HCEC 1CT (cell line): ENCODE data around the gene ARMC9.
"Not testable (repeated sequence)": the region's sequence is repeated elsewhere in the genome, so short reads cannot be mapped to it uniquely, and the experiment has no call there.

Experiments used
- DNase-seq: peaks from one replicate; pipeline ENCODE4 v3.0.0-alpha.2; 2017

Gene ARMC9

DNA sequence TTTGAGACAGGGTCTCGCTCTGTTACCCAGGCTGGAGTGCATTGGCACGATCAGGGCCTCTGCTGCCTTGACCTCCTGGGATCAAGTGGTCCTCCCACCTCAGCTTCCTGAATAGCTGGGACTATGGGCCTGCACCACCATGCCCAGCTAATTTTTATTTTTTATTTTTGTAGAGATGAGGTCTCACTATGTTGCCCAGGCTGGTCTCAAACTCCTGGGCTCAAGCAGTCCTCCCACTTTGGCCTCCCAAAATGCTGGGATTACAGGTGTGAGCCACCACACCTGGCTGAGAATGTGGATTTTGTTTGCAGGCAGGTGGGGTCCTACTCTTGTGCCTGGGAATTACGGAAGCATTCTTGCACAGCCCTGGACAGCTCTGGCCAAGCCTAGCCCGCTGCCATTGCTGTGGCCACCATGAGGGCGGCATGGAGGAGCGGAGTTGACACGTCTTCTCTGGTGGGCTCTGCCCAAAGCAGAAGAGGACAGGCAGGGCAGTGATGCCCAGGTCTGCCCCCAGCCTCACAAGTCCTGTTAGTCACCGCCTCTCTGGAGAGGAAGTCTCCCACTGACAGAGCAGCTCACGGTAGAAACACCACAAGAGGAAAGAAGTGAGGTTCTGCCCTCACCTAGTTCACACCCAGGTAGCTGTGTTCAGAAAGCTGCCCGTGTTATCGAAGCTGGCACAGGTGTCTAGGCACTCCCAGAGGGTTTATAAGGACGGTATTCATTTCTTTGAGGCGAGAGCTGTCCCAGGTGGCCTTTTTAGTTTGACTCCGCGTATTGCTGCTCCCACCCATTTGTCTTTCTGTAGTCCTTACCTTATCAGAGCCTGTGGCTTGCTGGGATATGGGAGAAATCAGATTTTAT lies 46.2 kb downstream of the ARMC9 start:
- no peak for DNase-seq

DNA sequence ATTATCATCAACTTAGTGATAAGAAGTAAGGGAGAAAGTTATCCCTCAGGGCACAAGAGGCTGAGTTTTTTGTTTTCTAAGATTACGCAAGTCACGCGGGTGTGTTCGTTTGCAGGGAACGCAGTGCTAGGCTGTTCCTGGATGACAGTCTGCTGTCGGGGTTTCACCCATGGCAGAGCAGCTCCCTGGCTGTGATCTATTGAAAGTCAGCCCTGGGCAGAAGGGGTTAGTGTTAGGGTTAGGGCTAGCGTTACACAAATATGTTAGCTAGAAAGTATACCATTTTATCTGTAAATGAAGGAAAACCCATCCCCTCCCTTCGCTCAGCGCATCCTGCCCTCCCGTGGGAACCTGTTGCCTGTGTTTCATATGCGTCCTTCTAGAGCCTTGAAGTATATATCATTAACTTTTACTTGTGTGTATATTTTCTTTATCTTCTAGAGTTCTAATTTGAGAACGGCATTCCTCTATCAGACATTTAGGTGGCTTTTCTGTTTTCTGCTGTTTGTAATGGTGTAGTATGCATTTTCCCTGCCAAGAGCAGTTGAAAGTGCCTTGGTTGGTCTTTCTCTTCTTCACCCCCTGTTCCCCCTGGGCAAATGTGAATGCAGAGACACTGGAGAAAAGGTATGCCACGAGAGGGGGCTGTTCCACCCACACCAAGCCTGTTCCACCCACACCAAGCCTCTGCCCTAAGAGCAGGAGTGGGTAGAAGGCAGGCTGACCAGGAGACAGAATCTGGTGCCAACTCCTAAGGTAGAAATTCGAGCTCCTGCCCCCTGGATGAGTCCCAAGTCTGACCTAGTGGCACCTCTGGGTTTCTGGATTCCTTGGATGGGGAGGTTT lies 47.0 kb downstream of the ARMC9 start:
- no peak for DNase-seq

DNA sequence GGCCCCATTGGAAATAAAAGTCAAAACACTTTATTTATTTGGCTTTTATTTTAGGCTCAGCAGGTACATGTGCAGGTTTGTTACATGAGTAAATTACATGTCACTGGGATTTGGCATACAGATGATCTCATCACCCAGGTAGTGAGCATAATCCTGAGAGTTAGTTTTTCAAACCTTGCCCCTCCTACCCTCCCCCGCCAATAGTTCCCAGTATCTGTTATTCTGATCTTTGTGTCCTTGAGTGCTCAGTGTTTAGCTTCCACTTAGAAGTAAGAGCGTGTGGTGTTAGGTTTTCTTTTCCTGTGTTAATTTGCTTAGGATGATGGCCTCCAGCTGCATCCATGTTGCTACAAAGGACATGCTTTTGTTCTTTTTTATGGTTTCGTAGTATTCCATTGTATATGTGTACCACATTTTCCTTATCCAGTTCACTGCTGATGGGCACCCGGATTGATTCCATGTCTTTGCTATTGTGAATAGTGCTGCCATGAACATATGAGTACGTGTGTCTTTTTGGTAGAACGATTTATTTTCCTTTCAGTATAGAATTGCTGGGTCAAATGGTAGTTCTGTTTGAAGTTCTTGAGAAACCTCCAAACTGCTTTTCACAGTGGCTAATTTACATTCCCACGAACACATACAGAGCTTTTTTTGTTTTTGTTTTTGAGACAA lies 47.9 kb downstream of the ARMC9 start:
- DNase-seq, result no peak

DNA sequence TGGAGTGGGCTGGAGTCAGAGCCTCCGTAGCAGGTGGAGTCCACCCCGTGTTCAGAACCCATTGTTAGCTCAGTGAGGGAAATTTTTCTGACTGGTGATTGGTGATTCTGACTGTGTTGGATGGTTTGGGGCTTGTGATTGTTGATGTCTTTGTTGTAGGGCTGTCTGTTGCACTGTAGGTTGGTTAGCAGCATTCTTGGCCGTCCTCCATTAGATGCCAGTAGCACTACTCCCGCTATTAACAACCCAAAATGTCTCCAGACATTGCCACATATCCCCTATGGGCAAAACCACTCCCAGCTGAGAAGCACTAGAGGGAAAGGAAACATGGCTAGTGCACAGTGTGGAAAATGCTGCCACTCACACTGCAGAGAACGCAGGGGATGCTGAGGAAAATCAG lies 51.7 kb downstream of the ARMC9 start:
- no peak for DNase-seq

DNA sequence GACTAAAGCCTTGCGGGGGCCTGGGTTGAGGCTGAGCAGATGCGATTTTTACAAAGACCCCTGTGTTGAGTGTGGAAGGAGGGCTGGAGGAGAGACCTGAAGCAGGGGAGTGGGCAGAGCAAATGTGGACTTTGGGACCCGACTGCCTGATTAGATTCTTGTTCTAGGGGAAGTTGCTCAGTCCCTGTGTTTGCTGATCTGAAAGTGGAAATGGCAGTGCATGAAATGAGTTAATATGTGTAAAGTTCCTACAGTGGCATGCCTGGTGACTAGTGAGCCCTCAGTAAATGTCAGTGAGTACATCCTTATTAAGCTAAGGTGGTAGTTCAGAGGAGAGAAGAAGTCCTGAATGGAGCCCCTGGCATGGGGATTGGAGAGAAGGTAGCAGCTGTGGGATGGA lies 52.3 kb downstream of the ARMC9 start:
- DNase-seq, result no peak

DNA sequence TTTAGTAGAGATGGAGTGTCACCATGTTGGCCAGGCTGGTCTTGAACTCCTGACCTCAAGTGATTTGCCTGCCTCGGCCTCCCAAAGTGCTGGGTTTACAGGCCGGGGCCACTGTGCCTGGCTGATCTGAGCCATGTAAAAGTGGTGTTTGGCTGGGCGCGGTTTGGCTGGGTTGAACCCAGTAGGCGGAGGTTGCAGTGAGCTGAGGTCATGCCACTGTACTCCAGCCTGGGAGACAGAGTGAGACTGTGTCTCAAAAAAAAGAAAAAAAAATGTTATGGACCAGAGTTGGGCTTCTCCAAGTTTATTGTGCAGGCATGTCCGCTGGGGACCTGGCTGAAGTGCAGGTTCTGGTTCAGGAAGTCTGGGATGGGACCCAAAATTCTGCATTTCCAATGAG lies 54.9 kb downstream of the ARMC9 start:
- not testable (repeated sequence) for DNase-seq

DNA sequence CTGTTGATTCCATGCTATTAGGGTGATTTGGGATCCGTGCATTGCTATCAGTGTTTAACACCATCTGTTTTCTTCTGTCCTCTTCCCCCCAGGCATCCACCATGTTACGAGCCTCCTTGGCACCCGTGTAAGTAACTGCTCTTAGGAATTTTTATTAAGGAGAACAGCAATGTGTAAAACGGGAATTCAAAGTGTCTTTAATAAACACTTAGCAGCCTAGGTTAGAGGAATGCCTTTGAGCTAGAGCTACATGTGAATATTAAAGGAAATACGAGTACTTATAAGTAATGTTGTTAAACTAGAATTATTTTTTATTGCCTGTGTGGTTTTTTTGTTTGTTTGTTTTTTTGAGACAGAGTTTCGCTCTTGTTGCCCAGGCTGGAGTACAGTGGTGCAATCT lies 58.1 kb downstream of the ARMC9 start:
- no peak for DNase-seq

DNA sequence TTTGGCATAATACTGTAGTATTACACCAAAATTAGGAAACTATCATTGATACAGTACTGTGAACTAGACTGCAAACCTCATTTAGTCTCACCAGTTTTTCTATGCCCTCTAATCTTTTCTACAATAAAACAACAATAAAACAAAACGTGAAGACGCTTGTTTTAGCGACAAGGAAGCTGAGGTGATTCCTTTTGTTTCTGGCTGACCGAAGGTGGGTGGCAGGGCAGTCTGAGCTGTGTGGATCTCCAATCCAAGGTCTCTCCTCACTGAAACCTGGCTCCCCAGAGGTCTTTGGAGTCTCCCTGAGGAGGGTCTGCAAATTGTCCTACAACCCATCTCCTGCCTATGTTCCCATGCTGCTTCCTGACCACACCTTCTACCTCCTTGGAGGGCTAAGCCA lies 59.3 kb downstream of the ARMC9 start:
- DNase-seq, result no peak

DNA sequence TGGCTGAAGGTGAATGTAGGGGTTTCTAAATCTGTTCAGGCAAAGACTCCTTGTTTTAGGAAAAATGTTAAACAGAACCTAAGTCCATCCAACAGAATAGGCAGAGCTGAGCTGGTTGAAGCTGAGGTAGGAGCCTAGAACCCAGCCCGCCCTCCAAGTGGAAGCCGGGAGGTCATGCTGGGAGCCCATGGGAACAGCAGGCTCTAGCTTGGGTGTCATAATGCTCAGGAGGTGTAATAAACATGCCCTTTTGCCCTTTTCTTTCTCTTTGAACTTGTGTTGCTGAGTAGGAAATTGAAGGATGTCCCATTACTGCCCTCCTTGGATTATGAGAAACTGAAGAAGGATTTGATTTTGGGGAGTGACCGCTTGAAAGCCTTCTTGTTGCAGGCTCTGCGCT lies 60.3 kb downstream of the ARMC9 start:
- DNase-seq, result no peak

DNA sequence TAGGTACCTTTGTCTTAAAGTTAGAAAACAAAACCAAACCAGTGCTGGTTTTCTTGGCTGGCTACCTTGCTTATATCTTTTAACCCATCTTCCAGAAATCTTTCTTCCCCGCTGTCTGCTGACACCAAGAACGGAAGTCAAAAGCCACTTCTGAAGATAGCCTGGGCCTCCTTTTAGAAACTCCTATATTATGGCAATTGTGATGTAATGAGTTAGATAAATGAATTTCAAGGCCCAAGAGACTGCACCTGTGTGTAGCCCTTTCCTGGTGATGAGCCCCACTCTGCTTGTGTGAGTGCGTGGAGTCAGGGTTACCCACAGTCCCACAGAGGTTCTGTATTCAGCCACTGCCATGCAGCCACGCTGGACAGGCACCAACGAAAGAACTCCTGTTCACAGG lies 60.7 kb downstream of the ARMC9 start:
- no peak for DNase-seq

DNA sequence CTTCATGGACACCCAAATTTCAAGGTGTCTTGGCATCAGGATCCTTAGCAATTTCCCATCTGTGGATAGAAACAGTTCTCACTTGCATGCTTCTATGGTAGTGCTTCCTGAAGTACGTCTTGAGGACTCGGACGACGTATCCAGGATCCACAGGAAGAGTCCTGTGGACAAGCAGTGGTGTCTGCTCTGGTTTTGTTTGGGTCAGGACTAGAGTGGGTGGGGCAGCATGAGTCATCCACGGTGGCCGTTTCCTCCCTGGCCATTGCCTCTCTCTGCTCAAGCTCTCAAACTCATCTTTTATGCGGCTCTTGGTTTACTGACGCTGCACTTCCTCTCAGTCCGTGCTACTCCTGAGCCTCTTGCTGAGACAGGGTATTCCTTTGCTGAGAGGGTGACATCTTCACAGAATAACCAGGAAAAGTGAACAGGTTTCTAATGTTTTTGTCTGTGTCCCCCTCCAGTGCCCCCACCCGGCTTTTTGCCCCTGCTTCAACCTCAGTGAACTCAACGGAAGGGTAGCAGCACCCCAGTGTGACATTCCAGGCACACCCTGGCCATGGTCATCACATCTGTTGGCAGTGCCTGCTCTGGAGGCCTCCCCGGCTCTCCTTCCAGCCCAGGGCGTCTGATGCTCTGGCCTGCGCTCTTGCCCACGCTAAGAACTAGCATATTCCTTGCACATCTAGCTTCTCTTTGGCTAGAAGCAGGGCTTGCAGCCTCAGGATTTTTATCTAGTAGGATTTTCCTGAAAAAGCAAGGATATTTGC lies 62.2 kb downstream of the ARMC9 start:
- no peak for DNase-seq

DNA sequence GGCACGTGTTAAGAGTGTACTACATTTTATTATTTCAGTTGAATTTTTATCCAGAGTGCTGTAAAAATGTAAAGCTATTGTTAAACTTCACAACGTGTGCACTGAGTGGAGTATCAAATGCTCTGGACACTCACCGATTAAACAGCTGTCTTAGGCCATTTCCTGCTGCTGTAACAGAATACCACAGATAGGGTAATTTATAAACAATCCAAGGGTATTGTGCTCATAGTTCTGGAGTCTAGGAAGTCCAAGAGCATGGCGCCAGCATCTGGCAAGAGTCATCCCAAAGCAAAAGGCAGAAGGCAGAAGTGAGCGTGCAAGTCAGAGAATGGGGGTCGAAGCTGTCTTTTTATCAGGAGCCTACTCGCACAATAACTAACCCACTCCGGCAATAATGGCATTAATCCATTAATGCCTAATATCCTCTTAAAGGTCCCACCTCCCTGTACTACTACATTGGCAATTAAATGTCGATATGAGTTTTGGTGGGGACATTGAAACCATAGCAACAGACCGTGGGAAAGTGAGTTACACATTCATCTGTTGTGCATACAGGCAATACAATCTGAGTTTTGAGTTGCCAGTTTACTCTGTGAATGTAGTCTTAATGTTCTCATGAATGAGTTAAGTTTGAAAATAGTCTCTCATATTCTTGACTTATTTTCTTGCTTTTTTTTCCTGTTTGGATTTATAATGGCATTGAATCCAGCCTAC lies 64.8 kb downstream of the ARMC9 start:
- no peak for DNase-seq

DNA sequence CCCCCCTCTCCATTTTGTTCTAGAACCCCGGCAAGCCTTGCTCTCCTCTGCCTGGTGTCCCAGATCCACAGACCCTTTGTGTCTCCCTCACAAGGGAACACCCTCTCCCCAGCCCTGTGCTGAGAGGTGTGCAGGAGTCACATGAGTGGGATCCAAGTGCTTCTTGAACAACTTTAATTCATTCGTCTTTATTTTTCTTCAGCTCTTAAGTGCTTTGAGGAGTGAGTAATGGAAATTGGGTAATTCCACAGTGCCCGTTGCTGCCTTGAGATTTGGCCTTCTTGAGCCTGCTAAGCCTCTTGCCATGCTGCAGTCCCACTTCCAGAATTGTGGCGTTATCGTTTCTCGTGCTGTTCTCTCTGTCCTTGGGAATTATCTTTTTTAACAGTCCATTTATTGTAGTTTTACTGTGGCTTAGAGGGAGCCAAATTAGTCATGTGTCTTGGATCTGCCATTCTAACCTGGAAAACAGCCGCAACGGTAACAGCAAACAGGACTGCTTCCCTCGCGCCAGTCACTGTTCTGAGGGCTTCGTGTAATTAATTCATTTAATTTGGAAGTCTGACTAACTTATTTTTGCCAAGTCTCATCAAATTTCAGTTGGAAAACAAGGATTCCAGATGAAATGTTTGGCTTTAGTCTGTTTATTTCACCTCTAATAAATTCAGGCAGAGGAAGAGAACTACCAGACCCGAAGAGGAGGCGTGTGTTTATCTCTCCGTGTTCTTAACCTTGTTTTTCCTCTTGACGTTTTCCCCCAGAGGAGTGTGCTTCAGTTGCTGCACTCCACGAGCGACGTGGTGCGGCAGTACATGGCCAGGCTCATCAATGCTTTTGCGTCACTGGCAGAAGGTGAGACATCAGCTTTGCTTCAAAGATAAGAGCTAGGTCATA lies 72.0 kb downstream of the ARMC9 start:
- DNase-seq, result no peak

DNA sequence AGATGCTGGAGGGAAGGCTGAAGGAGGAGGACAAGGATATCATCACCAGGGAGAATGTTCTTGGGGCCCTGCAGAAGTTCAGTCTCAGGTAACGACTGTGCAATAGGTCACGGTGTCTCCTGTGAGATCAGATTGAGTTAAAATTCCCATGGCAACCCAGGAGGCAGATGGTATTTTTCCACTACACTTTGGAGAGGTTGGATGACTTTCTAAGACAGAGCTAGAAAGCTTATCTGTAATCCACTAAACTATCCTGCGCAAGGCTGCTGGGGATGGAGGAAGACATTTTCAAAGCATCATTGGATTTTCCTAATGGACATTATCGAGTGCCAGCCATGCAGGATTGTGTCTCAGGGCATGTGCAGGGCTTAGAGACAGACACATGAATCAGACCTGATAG lies 74.6 kb downstream of the ARMC9 start:
- no peak for DNase-seq

DNA sequence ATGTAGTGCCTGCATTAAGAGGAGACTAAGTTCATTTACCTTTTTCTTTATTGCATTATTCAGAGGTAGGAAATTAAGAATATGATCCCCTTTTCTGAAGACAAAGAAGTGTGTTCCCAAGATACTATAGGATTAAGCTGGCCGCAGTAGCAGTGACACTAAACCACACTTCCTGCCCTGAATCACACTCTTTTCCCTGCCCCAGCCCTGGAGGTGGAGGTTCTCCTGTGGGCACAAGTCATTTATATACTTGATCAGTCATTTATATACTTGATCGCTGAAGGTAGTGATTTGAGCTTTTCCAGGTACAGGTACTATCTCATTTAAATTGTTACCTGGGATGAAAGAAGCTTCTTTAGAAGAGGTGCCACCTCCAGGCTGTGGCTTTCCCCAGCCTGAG lies 78.6 kb downstream of the ARMC9 start:
- no peak for DNase-seq

DNA sequence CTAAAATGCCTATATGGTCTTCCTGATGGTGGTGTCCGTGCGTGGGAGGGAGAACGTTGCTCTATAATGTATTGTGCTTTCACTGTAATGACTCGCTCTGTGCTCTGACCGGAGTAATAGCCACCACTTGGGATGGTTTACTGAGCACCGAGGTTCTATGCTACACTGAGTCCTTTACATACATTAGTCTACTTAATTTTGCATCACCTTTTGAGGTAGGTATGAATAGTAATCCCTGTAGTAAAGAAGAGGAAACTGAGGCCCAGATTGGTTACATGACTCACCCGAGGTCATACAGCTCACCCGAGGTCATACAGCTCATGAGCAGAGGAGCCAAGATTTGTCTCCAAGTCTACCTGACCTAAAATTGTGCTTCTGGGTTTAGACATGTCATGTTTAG lies 79.5 kb downstream of the ARMC9 start:
- DNase-seq, result no peak

DNA sequence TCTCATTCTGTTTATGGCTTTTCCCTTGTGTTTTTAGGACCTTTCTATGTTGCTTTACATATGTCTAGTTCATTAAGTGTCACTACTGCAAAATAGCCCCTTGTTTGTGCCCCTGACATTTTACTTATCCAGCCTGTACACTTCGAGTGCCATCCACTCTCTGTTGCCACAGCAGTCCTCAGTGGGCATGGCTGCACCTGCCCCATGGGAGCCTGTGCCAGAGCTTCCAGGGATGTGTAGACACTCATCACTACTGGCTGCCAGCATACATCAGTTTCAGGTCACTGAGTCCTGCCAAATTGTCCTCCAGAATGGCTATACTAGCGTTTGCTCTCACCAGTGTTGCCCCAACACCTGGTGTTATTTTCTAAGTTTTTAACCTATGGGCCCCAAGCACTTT lies 80.4 kb downstream of the ARMC9 start:
- no peak for DNase-seq

DNA sequence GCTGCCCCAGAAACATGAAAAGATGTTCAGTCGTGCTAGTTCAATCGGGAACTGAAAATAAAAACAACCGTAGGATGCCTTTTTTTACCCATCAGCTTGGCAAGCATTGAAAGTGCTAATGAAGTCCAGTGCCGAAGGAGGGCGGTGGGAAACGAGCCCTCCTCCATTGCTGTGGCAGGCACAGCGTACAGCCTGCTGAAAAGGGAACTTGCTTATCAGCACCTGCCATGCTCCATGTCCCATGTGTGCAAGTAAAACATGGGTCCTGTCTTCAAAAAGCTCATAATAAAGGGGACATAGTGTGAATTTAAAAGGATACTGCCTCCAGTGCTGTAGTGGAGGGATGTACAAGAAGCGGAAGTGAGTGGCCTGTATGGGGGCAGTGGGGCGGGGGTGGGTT lies 82.4 kb downstream of the ARMC9 start:
- no peak for DNase-seq

DNA sequence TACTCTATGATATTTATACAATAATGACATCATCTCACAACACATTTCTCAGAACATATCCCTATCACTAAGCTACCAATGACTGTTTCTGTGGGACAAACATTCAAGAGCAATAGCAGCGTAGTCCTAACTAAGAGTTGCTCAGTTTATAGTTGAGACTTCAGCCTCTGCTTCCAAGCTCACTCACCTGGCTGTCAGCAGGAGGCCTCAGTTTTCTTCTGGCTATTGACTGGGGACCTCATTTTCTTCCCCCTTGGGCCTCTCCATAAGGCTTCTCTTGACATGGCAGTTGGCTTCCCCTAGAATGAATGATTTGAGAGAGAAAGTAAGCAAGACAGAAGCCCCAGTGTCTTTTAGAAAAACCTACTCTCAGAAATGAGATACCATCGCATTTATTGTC lies 85.9 kb downstream of the ARMC9 start:
- DNase-seq, result no peak

DNA sequence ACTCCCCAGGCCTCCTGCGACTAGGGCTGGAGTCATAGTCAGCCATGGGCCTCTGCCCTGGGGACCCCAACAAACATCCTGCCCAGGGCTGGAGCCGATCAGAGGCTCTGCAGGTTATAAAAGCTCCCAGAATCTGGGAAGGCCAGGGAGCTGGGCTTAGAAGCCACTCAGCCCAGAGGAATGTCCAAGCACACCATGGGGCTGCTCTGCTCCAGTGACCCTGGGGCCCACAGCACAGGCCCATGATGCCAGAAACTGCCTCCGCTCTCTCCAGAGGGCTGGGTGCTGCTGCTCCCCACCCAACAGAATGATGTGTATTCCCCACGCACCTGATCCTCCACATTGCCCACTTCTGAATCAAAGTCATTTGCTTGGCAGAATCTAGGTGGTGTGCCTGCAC lies 88.5 kb downstream of the ARMC9 start:
- DNase-seq, result no peak

DNA sequence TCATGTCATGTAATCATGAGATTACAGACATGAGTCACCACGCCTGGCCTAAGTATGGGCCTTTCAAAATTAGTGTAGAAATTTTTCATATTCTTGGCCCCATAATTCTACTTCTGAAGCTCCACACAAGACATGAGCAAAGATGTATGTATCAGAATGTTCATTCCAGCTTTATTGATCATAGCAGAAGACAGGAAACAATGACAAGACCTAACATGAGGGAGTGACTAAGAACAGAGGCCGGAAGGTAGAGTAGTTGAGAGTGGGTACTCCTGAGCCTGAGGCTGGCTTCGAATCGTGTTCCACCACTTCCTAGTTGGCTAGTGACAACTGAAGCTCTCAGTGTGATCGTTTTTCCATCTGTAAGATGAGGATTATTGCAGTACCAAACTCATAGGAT lies 89.3 kb downstream of the ARMC9 start:
- DNase-seq, result no peak
